WI38 (cell line): ENCODE measurements around the gene ESYT1.

Source experiments
- H3K4me3 ChIP-seq: 2 replicates; pipeline ENCODE4 v1.5.1; 2011; ENCODE audit warnings: low read depth, mild to moderate bottlenecking, control low read depth, low read length
- CTCF ChIP-seq: IDR thresholded peaks from 2 replicates; pipeline ENCODE4 v1.5.1; 2012; ENCODE audit warnings: low read depth, mild to moderate bottlenecking, control low read depth, low read length

Gene ESYT1

DNA sequence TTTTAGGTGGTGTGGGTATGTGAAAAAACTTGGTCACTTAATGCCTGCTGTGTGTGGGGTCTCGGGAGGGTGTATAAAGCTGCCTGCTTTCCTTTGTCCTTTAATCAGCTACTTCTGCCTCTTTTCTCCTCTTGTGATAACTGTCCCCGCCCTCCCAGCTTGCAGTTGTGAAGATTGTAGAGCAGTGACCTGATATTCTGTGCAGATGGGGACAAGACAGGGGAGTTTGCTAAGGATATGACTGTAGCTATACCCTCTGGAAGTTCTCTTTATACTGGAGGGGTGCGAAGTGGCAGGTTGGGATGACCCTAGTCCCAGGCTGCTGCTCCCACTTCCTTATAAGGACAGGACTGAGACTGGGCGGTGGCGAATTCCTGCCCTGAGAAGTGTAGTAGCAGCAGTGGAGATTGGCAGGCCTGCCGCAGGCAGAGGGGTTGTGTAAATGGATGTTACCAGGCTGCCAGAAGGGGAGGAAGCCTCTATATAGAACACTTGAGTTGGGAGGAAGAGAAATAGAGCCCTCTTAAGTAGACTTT, 30.9 kb downstream of the ESYT1 start:
- TF ChIP-seq CTCF: no peak
- peak overlapping the region; percentile 87 for H3K4me3 ChIP-seq

- peak overlapping the region; percentile 87 for H3K4me3 ChIP-seq
- no peak for TF ChIP-seq CTCF
Observed at GRCh38 chr12:56159482-56160192, 31.6 kb downstream of the ESYT1 start.

DNA sequence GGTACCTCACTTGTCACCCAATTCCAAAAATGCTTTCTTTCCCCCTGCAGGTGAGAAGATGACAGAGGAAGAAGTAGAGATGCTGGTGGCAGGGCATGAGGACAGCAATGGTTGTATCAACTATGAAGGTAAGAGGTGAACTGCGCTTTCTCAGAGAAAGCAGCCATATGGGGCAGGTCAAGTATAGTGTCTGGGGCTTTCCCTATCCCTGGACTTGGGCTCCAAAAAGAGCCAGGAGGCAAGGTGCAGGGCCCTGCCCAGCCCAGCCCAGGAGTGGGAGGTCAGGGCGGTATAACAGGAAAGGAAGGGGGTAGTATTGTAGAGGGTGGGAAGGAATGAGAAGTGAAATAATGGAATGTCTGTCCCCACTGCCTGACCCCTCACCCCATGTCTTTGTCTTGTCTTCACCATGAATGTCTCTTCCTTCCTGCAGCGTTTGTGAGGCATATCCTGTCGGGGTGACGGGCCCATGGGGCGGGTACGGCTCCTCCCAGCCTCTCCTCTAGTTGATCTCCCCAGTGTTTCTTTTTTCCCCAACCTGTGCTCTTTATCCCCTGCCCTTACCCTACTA, 32.2 kb downstream of the ESYT1 start:
- H3K4me3 ChIP-seq: peak overlapping the region; percentile 87

DNA sequence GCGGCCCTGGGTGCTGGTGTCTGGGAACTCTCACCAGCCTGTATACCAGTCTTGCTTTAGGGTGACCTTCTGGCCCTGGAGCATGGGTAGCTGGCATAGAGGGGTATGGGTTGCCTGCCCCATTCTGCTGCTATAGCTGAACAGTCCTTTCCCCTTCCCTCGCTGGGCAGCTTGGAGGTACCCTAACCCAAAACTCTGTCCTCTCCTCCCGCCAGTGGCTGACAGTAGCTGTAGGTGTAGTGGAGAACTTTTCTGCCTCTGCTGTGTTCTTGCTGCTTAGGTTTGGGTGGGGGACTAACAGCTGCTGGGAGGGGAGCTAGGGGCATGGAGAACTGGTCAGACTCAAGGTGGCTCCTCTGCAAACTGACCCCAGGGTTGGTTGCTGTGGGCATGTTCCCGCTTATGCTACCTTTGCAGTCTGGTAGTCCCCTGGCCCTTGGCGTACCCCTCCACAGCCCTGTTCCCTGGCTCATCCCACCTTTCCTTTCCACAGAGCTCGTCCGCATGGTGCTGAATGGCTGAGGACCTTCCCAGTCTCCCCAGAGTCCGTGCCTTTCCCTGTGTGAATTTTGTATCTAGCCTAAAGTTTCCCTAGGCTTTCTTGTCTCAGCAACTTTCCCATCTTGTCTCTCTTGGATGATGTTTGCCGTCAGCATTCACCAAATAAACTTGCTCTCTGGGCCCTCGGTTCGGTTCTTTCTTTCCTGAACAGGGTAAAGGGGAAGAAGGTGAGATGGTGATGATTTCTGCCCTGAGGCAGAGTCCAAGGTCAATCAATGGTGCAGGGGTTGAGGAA, 33.0 kb downstream of the ESYT1 start:
- H3K4me3 ChIP-seq: peak overlapping the region; percentile 87
- TF ChIP-seq CTCF: no peak

More for the DNA sequence above, 32.2 kb downstream of the ESYT1 start:
- TF ChIP-seq CTCF: no peak

DNA sequence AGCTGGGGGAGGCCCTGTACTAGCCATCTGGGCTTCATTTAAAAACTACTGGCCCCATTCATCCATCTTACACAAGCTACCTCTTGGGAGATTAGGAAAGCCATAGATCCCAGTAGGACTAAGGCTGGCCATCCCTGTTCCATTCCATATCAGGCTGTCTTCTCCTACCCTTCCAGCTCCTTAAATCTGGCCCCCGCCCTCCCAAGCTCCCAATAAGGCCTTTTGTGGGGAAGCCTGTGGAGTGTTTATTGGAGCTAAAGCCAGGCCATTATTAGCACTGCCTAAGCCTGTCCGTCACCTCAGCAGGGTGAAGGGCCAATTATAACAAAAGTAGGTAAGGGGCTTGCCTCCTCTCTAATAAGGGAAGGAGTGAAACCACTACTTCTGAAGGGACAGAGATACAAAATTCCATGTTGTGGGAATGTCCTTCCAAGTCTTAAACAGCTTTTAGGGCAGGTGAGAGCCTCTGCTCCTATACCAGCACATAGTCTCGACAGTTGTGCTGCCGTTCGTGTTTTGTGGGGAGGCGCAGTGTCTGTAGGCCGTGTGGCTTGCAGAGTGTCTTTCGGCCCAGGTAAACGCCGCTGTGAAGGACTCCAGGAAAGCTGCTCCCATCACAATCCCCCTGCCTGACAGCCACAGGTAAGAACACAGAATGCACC, 33.8 kb downstream of the ESYT1 start:
- H3K4me3 ChIP-seq: no peak overlapping the region
- no peak for TF ChIP-seq CTCF

GRCh38 chr12:56162468-56163290, 34.6 kb downstream of the ESYT1 start:
- H3K4me3 ChIP-seq: no peak overlapping the region
- TF ChIP-seq CTCF: no peak
